HepG2 (cell line): ENCODE measurements around the gene CDH23. TPM values are rescaled to one million over a fixed set of nuclear protein-coding genes. Genes with fewer than 3 reads are reported as not detected.

Experiments
- ATAC-seq: fragments of 200-7000 bp; cut with Tn5 transposase; 3 replicates; pipeline ENCODE4 v1.9.1; 2020; ENCODE audit warnings: mild to moderate bottlenecking, moderate library complexity
- BruUV-seq: library from RNA; stranded (reverse); fragments of 400-500 nt; replicated peaks from 2 replicates; lab custom pipeline; 2021; lab: Mats Ljungman, UMichigan
- CTCF ChIA-PET: fragments of 300-600 bp; formaldehyde crosslinking; extraction: SDS; loops from one replicate; lab custom pipeline; 2021; ENCODE audit warnings: low total read pairs, inconsistent platforms, low intra/inter-chr PET ratio; lab: Yijun Ruan, JAX
- POLR2A ChIA-PET: fragments of 350-600 bp; sonication (Branson Sonifier 250); formaldehyde crosslinking; loops from one replicate; lab custom pipeline; 2020; ENCODE audit warnings: antibody characterized with exemption, inconsistent platforms; lab: Yijun Ruan, JAX
- DNase-seq: peaks from one replicate; pipeline ENCODE4 v3.0.0-alpha.2; 2015; ENCODE audit warnings: low spot score
- FAIRE-seq: peaks from 3 replicates; lab custom pipeline; 2011; peaks lifted over from hg19 to GRCh38; lab: Jason Lieb, UNC
- H2AFZ ChIP-seq: one replicate; pipeline ENCODE4 v1.6.1; 2011; ENCODE audit warnings: low read length, inconsistent platforms
- H3K27ac ChIP-seq: fragments of 300-600 bp; 3 replicates; pipeline ENCODE4 v1.8.0; 2011; ENCODE audit warnings: mixed run types, mild to moderate bottlenecking, mixed read lengths, low read length, inconsistent platforms; ENCODE audit not compliant: insufficient read depth; ENCODE audit errors: extremely low read length
- H3K27me3 ChIP-seq, 2 experiments: fragments of 200-600 bp in 1 of 2; 2 replicates in 1 of 2; 3 replicates in 1 of 2; pipeline versions ENCODE4 v1.6.0 to v1.8.0; 2011; ENCODE audit warnings: low read length in 2 of 2, mild to moderate bottlenecking in 2 of 2, moderate library complexity in 2 of 2, inconsistent platforms in 1 of 2; ENCODE audit not compliant: insufficient read depth in 2 of 2, control insufficient read depth in 1 of 2
- H3K36me3 ChIP-seq, 2 experiments: fragments of 200-600 bp in 1 of 2; replicated peaks in 1 of 2; 2 replicates in 1 of 2; 3 replicates in 1 of 2; pipeline versions ENCODE4 v1.5.1 to v1.8.0; 2011; ENCODE audit warnings: low read length in 2 of 2, inconsistent platforms in 1 of 2; ENCODE audit not compliant: insufficient read depth in 2 of 2, control insufficient read depth in 1 of 2
- H3K4me1 ChIP-seq: 2 replicates; pipeline ENCODE4 v1.5.1; 2012; ENCODE audit warnings: low read length, inconsistent platforms; ENCODE audit not compliant: insufficient read depth
- H3K4me2 ChIP-seq: 2 replicates; pipeline ENCODE4 v1.6.0; 2011; ENCODE audit warnings: low read depth, low read length, inconsistent platforms
- H3K4me3 ChIP-seq, 3 experiments: fragments of 200-600 bp in 1 of 3; sonication (generic), shearing (Covaris generic) in 1 of 3; replicated peaks in 1 of 3; 2 replicates each; pipeline ENCODE4 v1.5.1; 2011 to 2016; ENCODE audit warnings: low read length in 3 of 3, inconsistent platforms in 2 of 3, low read depth in 2 of 3, mild to moderate bottlenecking in 2 of 3, control low read depth in 1 of 3, mixed read lengths in 1 of 3; ENCODE audit not compliant: insufficient read depth in 1 of 3
- H3K79me2 ChIP-seq: one replicate; pipeline ENCODE4 v1.6.1; 2011; ENCODE audit warnings: low read length, inconsistent platforms; ENCODE audit not compliant: insufficient read depth
- H3K9ac ChIP-seq: 2 replicates; pipeline ENCODE4 v1.6.0; 2011; ENCODE audit warnings: mild to moderate bottlenecking, low read depth, low read length, inconsistent platforms; ENCODE audit not compliant: insufficient read depth
- H3K9me3 ChIP-seq: 2 replicates; pipeline ENCODE4 v1.5.1; 2012; ENCODE audit warnings: mild to moderate bottlenecking, low read length
- H4K20me1 ChIP-seq: 2 replicates; pipeline ENCODE4 v1.6.0; 2011; ENCODE audit warnings: inconsistent platforms, mild to moderate bottlenecking, low read length, moderate library complexity; ENCODE audit not compliant: insufficient read depth
- MXI1 ChIP-seq: IDR thresholded peaks from 3 replicates; pipeline ENCODE4 v1.6.1; 2012; ENCODE audit warnings: low read depth, low read length, inconsistent platforms, borderline replicate concordance
- ZFP36L1 ChIP-seq: sonication (generic); formaldehyde crosslinking; IDR thresholded peaks from 2 replicates; pipeline ENCODE4 v1.8.0; 2022; ENCODE audit warnings: mild to moderate bottlenecking, missing genetic modification reagents, moderate library complexity
- ZMYM3 ChIP-seq: sonication (generic); formaldehyde crosslinking; IDR thresholded peaks from 2 replicates; pipeline ENCODE4 v1.5.1; 2020; ENCODE audit warnings: mild to moderate bottlenecking, missing genetic modification reagents
- ZNF557 ChIP-seq: sonication (generic); formaldehyde crosslinking; IDR thresholded peaks from 2 replicates; pipeline ENCODE4 v1.4.0; 2020; ENCODE audit warnings: missing genetic modification reagents
- ZNF629 ChIP-seq: sonication (generic); formaldehyde crosslinking; conservative IDR thresholded peaks from 2 replicates; pipeline ENCODE4 v1.5.0; 2020; ENCODE audit warnings: missing genetic modification reagents
- WGBS: methylation state at CpG from one replicate; pipeline ENCODE4 v1.1.6; 2017; ENCODE audit warnings: low lambda C conversion rate; 5-methylcytosine and 5-hydroxymethylcytosine counted together
- in situ Hi-C: cut with HindIII; loops from 2 replicates; pipeline ENCODE4 v1.10.0; 2017; ENCODE audit warnings: low pct_unique_long_range_greater_than_20kb; ENCODE audit not compliant: extremely low pct_ligation_motif_present
- intact Hi-C: fragments of 100-400 bp; cut with micrococcal nuclease; formaldehyde crosslinking; loops from one replicate; pipeline ENCODE4 v1.10.0; 2022; ENCODE audit not compliant: unreplicated experiment
- polyA plus RNA-seq, 8 experiments: library from polyadenylated mRNA; depleted of rRNA in 3 of 8; stranded (reverse) in 7 of 8; unstranded in 1 of 8; fragments of >200 nt; fragmentation: Illumina TruSeq in 4 of 8; extraction: Trizol in 4 of 8; gene quantifications; 2 replicates each; pipeline versions ENCODE4 v1.2.1 to v1.2.3, GENCODE V29; 2011 to 2016; ENCODE audit warnings: low read depth in 4 of 8, missing spikeins in 1 of 8, mixed read lengths in 1 of 8; ENCODE audit not compliant: insufficient read depth in 1 of 8
- total RNA-seq, 5 experiments: library from RNA; depleted of rRNA; stranded (reverse); fragments of >200 nt; fragmentation: Illumina TruSeq; extraction: Trizol; gene quantifications; 2 replicates each; pipeline ENCODE4 v1.2.3, GENCODE V29; 2016; ENCODE audit warnings: low read depth in 1 of 5
- TF ChIP-seq, protein P1 (sequence below): sonication (generic); formaldehyde crosslinking; IDR thresholded peaks from 2 replicates; pipeline ENCODE4 v1.4.0; 2020; ENCODE audit warnings: low read depth, missing genetic modification reagents

CDH23 gene
- total and polyA plus RNA-seq, 2 of the 13 experiments (the other 11 are each of a cell fraction or from before 2014, with no cell fraction given): 0.13 TPM; not detected in 1

GRCh38 chr10:71368643-71369042 lies 28.1 kb upstream of the CDH23 start (continued):
- TF ChIP-seq, protein P1, sequence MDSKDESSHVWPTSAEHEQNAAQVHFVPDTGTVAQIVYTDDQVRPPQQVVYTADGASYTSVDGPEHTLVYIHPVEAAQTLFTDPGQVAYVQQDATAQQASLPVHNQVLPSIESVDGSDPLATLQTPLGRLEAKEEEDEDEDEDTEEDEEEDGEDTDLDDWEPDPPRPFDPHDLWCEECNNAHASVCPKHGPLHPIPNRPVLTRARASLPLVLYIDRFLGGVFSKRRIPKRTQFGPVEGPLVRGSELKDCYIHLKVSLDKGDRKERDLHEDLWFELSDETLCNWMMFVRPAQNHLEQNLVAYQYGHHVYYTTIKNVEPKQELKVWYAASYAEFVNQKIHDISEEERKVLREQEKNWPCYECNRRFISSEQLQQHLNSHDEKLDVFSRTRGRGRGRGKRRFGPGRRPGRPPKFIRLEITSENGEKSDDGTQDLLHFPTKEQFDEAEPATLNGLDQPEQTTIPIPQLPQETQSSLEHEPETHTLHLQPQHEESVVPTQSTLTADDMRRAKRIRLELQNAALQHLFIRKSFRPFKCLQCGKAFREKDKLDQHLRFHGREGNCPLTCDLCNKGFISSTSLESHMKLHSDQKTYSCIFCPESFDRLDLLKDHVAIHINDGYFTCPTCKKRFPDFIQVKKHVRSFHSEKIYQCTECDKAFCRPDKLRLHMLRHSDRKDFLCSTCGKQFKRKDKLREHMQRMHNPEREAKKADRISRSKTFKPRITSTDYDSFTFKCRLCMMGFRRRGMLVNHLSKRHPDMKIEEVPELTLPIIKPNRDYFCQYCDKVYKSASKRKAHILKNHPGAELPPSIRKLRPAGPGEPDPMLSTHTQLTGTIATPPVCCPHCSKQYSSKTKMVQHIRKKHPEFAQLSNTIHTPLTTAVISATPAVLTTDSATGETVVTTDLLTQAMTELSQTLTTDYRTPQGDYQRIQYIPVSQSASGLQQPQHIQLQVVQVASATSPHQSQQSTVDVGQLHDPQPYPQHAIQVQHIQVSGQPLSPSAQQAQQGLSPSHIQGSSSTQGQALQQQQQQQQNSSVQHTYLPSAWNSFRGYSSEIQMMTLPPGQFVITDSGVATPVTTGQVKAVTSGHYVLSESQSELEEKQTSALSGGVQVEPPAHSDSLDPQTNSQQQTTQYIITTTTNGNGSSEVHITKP (CRISPR knock-in tag): no peak
- TF ChIP-seq ZFP36L1 (CRISPR knock-in tag) (no peak), ZNF557 (CRISPR knock-in tag) (no peak)

GRCh38 chr10:71369602-71370001 lies 27.1 kb upstream of the CDH23 start:
- no TSS peak for BruUV-seq
- Histone ChIP-seq H4K20me1 (no peaks in the 10 kb centered on the region), H3K4me2 (no peak overlapping the region), H3K4me1 (peaks cover 19% of the 10 kb centered on the region), H3K27ac (no peak overlapping the region), H3K36me3 (no peaks in the 10 kb centered on the region; a peak in 1 of 5 replicates), H3K27me3 (peaks cover 0 to 6% of the 10 kb centered on the region in 2 experiments; a peak in 1 of 5 replicates), H3K9ac (no peak overlapping the region), H2AFZ (no peak overlapping the region), H3K4me3 (no peak overlapping the region), H3K79me2 (no peaks in the 10 kb centered on the region), H3K9me3 (no peaks in the 10 kb centered on the region)
- ATAC-seq (no peak), FAIRE-seq (no peak), DNase-seq (no peak)
- intact Hi-C loops (no loop called here), in situ Hi-C loops (no loop called here)
- TF ChIP-seq MXI1 (no peak), ZMYM3 (CRISPR knock-in tag) (peak; percentile 41; the same call in 1 of the 2 replicates), ZNF629 (peak; percentile 82)
- ChIA-PET CTCF (no interaction called here), POLR2A (no interaction called here)
- 75% methylated on average over 1 of the region's 1 CpG for WGBS
